ENCODE data around the gene CLTCL1.

The CLTCL1 gene

DNA sequence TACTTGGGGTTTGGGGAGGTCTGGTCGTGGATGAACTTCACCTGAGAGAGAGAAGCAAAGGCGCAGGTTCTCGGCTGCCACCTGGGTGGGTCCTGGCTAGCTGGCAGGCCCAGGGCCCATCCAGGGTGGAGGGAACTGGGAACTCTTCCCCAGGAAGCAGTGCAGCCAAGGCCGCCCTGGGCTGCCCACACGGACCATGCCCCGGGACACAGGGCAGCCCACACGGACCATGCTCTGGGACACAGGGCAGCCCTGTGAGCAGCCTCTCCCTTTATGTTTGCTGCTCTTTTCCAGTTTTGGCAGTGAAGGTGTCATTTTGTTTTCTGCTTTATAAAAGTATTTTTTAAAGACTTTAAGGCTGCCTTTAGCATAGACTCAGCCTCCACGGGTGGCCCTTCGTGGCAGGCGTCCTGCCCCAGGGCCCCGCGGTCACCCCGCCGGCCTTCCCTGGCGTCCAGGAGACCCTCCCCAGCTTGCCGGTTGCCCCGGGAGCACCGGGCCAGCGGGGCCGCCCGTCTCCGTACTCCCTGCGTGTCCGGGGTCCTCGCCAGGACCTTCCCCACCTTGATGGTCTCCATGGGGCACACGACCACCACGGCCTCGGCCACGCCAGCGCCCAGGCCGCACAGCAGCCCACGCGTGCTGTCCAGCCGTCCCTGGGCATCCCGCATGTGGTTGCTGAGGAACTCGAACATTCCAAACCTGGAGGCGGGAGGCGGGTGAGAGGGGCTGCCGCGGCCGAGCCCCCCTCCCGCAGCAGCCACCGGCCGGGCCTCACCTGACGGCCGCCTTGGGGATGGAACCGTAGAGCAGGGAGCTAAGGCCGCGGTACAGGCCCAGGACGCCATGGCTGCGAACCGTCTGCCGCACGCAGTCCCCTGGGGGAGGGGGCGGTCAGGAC, 114.1 kb downstream of the CLTCL1 start:
- H3K9me3 ChIP-seq (replicated peaks; ENCODE audit: low read length) = no peaks in the 10 kb centered on the region
- no peaks in the 10 kb centered on the region for H3K27me3 ChIP-seq (ENCODE audit: control insufficient read depth, insufficient read depth, low read length)
- peaks cover 14% of the 10 kb centered on the region for H3K36me3 ChIP-seq (ENCODE audit: insufficient read depth, low read length)
- H3K9ac ChIP-seq (ENCODE audit: low read depth, low read length) = peak overlapping the region; percentile 87
- peak overlapping the region; percentile 92 for H3K4me2 ChIP-seq (ENCODE audit: low read length)
- peaks cover 50% of the 10 kb centered on the region for H3K4me1 ChIP-seq (ENCODE audit: control insufficient read depth, insufficient read depth, low read length)
- H3K4me3 ChIP-seq (ENCODE audit: low read length) = peak overlapping the region; percentile 96

DNA sequence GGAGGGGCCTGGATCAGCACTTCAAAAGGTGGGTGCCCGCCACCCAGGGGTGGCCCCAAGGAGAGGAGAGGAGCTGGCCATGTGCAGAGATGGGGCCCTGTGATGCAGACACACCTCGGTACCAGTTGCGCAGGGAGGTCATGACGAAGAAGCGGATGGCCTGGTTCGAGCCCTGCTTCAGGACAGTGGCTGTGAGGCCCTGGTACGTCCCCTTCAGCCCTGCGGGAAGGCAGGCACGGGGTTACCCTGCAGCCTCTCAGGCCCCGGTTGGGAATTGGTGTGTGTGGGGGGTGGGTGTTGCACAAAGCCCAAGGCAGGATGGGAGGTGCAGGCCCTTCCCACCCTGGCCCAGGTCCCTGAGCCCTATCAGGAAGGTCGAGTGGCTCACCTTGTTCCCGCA, 114.8 kb downstream of the CLTCL1 start:
- peaks cover 14% of the 10 kb centered on the region for H3K36me3 ChIP-seq (ENCODE audit: insufficient read depth, low read length)
- no peaks in the 10 kb centered on the region for H3K9me3 ChIP-seq (replicated peaks; ENCODE audit: low read length)
- H3K4me3 ChIP-seq (ENCODE audit: low read length) = peak overlapping the region; percentile 96
- peak overlapping the region; percentile 87 for H3K9ac ChIP-seq (ENCODE audit: low read depth, low read length)
- no peaks in the 10 kb centered on the region for H3K27me3 ChIP-seq (ENCODE audit: control insufficient read depth, insufficient read depth, low read length)
- H3K4me2 ChIP-seq (ENCODE audit: low read length) = peak overlapping the region; percentile 92
- peaks cover 54% of the 10 kb centered on the region for H3K4me1 ChIP-seq (ENCODE audit: control insufficient read depth, insufficient read depth, low read length)

DNA sequence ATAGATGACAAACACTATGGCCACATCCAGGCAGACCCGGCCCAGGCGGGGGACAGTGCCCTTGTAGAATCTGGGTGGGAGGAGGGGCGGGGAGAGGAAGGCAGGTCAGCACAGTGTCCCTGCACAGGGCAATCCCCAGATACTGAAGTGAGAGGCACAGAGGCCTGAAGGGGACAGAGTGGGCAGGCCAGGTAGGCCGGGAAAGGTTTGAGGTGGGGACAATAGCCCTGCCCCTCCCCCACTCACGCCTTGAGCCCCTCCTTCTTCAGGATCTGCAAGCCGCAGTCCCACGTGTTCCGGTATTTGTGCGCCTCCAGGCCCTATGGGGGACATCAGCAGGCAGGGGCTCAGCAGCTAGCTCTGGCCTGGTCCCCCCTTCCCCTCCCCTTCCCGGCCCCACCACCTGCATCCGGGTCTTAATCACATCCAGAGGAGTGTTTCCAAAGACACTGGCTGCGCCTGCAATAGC, 115.3 kb downstream of the CLTCL1 start:
- H3K27me3 ChIP-seq (ENCODE audit: control insufficient read depth, insufficient read depth, low read length) = no peaks in the 10 kb centered on the region
- peaks cover 54% of the 10 kb centered on the region for H3K4me1 ChIP-seq (ENCODE audit: control insufficient read depth, insufficient read depth, low read length)
- H3K9ac ChIP-seq (ENCODE audit: low read depth, low read length) = no peak overlapping the region
- peaks cover 14% of the 10 kb centered on the region for H3K36me3 ChIP-seq (ENCODE audit: insufficient read depth, low read length)
- H3K9me3 ChIP-seq (replicated peaks; ENCODE audit: low read length) = no peaks in the 10 kb centered on the region
- no peak overlapping the region for H3K4me3 ChIP-seq (ENCODE audit: low read length)
- H3K4me2 ChIP-seq (ENCODE audit: low read length) = peak overlapping the region; percentile 92

DNA sequence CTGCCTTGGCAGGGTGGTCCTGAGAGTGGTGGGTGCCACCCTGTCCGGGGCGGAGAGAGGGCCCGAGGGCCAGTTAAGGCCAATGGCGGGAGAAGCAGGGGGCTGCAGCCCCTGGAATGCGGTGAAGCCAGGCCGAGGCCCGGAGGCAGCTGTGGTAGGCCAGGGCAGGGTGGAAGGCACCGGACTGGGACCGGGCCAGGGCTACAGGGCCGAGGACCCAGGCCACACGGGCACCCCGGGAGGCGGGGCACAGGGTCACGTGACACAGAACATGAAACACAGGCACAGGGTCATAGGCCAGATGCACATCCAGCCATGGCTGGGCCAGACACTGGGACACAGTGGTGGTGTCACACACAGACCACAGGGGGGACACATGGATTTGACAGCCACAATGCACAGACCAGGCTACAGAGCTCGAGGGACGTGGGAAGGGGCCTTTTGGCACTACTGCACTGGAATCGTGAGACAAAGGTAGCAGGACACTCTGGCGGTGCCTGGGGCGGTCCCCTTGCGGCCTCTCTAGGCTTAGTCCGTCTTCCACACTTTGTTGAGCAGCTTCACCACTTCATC, 115.8 kb downstream of the CLTCL1 start:
- Histone ChIP-seq H3K4me2 (ENCODE audit: low read length) (no peak overlapping the region), H3K4me3 (ENCODE audit: low read length) (no peak overlapping the region), H3K9ac (ENCODE audit: low read depth, low read length) (no peak overlapping the region), H3K4me1 (ENCODE audit: control insufficient read depth, insufficient read depth, low read length) (peaks cover 57% of the 10 kb centered on the region), H3K27me3 (ENCODE audit: control insufficient read depth, insufficient read depth, low read length) (no peaks in the 10 kb centered on the region), H3K36me3 (ENCODE audit: insufficient read depth, low read length) (peaks cover 14% of the 10 kb centered on the region), H3K9me3 (replicated peaks; ENCODE audit: low read length) (no peaks in the 10 kb centered on the region)

DNA sequence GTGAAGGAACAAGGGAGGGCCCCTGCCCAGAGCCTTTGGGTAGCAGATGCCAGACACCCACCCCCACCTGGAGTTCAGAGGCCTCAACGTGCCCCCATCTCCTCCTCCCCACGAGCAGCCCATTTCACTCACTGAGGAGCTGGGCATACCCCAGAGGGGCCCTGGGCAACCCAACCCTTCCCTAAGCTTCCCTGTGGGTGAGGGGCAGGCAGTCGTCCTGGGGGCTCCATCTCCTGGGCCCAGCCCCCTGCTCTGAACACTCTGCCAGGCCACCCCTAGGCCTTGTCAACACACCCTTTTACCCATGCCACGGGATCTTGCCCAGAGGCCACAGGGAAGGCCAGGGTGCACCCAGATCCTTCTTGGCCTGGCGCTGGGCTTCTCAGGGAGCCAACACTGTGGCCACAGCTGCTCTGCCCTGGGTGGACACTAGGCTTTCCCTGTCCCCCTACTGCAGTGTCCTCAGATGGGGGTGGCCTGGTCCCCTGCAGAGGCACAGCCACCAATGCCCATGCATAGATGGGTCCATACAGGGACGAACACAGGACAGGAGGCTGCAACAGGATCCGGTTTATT, 116.4 kb downstream of the CLTCL1 start:
- Histone ChIP-seq H3K4me1 (ENCODE audit: control insufficient read depth, insufficient read depth, low read length) (peaks cover 62% of the 10 kb centered on the region), H3K4me2 (ENCODE audit: low read length) (peak overlapping the region; percentile 45), H3K36me3 (ENCODE audit: insufficient read depth, low read length) (peaks cover 14% of the 10 kb centered on the region), H3K9me3 (replicated peaks; ENCODE audit: low read length) (no peaks in the 10 kb centered on the region), H3K4me3 (ENCODE audit: low read length) (peak overlapping the region; percentile 11), H3K27me3 (ENCODE audit: control insufficient read depth, insufficient read depth, low read length) (peaks cover 2% of the 10 kb centered on the region), H3K9ac (ENCODE audit: low read depth, low read length) (peak overlapping the region; percentile 25)

- Histone ChIP-seq H3K4me3 (ENCODE audit: low read length) (peak overlapping the region; percentile 11), H3K4me1 (ENCODE audit: control insufficient read depth, insufficient read depth, low read length) (peaks cover 66% of the 10 kb centered on the region), H3K27me3 (ENCODE audit: control insufficient read depth, insufficient read depth, low read length) (peaks cover 9% of the 10 kb centered on the region), H3K9me3 (replicated peaks; ENCODE audit: low read length) (no peaks in the 10 kb centered on the region), H3K9ac (ENCODE audit: low read depth, low read length) (peak overlapping the region; percentile 25), H3K36me3 (ENCODE audit: insufficient read depth, low read length) (peaks cover 14% of the 10 kb centered on the region), H3K4me2 (ENCODE audit: low read length) (peak overlapping the region; percentile 45)
Observed at GRCh38 chr22:19174106-19175025, 117.2 kb downstream of the CLTCL1 start.

DNA sequence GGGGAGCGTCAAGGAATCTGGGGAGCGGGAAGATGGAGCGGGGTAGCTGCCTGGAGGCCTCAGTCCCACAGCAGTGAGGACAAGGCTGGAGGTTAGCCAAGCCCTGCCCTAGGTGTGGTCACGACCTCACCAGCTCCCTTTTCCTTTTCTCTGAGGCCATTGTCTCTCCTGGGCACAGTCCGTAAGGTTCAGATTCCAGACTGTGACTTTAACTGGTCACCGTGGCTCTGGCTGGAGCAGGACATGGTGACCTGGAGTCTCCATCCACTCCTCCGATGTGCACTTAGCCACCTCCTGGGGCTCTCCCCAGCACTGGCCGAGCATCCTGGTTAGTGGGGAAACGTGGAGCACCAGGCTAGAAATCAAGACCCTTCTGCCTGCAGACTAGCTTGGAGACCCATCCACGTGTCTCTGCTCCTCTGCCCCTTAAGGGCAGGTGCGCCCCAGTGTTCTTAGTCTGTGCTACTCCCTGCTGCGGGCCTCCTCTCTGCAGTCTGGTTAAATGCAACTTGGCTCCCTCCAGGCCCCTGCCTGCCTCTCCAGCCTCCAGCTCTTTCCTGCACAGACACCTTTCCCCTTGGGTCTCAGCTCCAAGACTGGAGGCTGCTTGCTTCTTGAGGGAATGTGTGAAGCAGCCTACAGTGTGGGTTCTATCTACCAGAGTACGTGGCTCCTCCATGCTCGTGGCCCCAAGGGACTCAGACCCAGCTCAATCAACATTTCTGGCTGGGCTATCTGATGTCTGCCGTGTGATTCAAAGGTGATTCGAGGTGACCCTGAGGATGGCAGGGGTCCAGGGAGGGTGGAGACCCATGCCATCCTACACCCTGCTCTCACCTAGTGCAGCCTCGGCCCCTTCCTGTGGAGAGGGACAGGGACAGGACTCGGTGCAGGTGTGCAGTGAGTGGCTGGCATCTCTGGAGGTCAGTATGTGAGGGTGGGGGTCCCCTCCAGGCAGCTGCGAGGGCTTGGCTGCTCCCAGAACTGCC, 118.2 kb downstream of the CLTCL1 start:
- peak overlapping the region; percentile 100 for H3K9ac ChIP-seq (ENCODE audit: low read depth, low read length)
- peak overlapping the region; percentile 99 for H3K4me2 ChIP-seq (ENCODE audit: low read length)
- H3K27me3 ChIP-seq (ENCODE audit: control insufficient read depth, insufficient read depth, low read length) = peaks cover 20% of the 10 kb centered on the region
- peaks cover 61% of the 10 kb centered on the region for H3K4me1 ChIP-seq (ENCODE audit: control insufficient read depth, insufficient read depth, low read length)
- H3K36me3 ChIP-seq (ENCODE audit: insufficient read depth, low read length) = peaks cover 14% of the 10 kb centered on the region
- H3K4me3 ChIP-seq (ENCODE audit: low read length) = peak overlapping the region; percentile 90
- no peaks in the 10 kb centered on the region for H3K9me3 ChIP-seq (replicated peaks; ENCODE audit: low read length)

DNA sequence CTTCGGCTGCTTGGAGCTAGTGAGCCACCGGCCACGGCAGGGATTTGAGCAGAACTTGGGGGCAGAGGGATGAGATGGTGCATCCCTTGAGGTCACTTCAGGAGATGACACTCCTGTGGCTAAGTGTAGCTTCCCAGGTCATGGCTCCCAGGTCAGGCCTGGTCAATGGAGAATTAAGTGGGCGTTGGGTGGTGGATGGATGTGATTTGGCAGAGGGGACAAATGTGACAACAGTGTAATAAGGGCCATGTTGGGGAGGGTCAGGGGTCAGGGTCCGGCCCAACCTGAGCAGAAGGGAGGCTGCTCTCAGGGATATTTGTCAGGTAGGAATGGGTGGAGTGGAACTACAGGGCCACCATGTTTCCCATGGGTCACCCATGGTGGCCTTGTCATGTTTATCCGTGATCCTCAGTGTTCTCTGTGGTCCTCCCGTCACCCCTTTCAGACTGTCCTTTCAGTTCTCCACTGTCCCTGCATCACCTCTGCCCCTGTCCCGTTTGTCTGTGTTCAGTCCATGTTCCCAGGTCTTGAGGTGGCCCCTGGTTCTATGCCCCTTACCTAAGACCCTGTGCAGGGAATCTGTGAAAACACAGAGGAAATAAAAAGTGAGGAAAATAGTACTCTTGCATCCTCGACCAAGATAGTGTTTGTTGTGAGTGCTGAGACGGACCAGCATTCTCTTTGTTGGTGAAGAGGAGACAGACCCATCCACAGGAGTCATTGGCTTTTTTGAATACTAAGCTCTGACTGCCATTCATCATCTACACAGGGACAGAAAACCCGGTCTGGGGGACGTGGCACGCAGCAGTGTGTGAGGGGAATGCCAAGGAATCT, 119.1 kb downstream of the CLTCL1 start:
- H3K27me3 ChIP-seq (ENCODE audit: control insufficient read depth, insufficient read depth, low read length) = peaks cover 29% of the 10 kb centered on the region
- peak overlapping the region; percentile 90 for H3K4me3 ChIP-seq (ENCODE audit: low read length)
- peak overlapping the region; percentile 99 for H3K4me2 ChIP-seq (ENCODE audit: low read length)
- H3K36me3 ChIP-seq (ENCODE audit: insufficient read depth, low read length) = peaks cover 14% of the 10 kb centered on the region
- H3K4me1 ChIP-seq (ENCODE audit: control insufficient read depth, insufficient read depth, low read length) = peaks cover 57% of the 10 kb centered on the region
- peak overlapping the region; percentile 100 for H3K9ac ChIP-seq (ENCODE audit: low read depth, low read length)
- H3K9me3 ChIP-seq (replicated peaks; ENCODE audit: low read length) = no peaks in the 10 kb centered on the region

DNA sequence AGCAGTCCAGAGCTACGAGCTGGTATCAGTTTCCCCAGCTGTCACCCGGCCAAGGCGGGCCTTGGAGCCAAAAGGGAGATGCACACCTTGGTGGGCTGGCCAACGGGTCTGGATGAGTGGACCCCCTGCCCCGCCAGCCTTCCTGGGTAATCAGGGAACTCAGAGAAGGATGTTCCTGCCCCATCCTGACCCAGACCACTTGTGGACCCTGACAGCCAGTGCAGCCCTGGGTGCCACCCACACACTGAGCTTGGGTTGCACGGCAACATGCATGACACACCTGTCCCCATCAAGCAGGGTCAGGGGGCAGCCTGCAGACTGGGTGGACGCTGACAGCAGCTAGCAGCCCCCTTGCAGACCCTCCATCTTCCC, 121.6 kb downstream of the CLTCL1 start:
- H3K27me3 ChIP-seq (ENCODE audit: control insufficient read depth, insufficient read depth, low read length) = peaks cover 39% of the 10 kb centered on the region

More for the DNA sequence above, 121.6 kb downstream of the CLTCL1 start:
- Histone ChIP-seq H3K4me3 (ENCODE audit: low read length) (peak overlapping the region; percentile 60), H3K36me3 (ENCODE audit: insufficient read depth, low read length) (no peaks in the 10 kb centered on the region), H3K9ac (ENCODE audit: low read depth, low read length) (peak overlapping the region; percentile 69), H3K4me1 (ENCODE audit: control insufficient read depth, insufficient read depth, low read length) (peaks cover 43% of the 10 kb centered on the region), H3K9me3 (replicated peaks; ENCODE audit: low read length) (no peaks in the 10 kb centered on the region), H3K4me2 (ENCODE audit: low read length) (peak overlapping the region; percentile 76)
